HEK293 (cell line): ENCODE measurements around the gene CELA1.

Experiments
- CTCF ChIP-seq: fragments of 450-650 bp; formaldehyde crosslinking; IDR thresholded peaks from 2 replicates; pipeline ENCODE4 v1.5.1; 2016; ENCODE audit warnings: missing biosample characterization, missing genetic modification characterization
- ZNF175 ChIP-seq: fragments of 450-650 bp; formaldehyde crosslinking; IDR thresholded peaks from 2 replicates; pipeline ENCODE4 v1.5.1; 2016; ENCODE audit warnings: missing biosample characterization, missing genetic modification characterization
- ZNF221 ChIP-seq: fragments of 450-650 bp; formaldehyde crosslinking; IDR thresholded peaks from 2 replicates; pipeline ENCODE4 v1.5.1; 2017; ENCODE audit warnings: missing biosample characterization, missing genetic modification characterization, borderline replicate concordance
- ZNF510 ChIP-seq: fragments of 450-650 bp; formaldehyde crosslinking; IDR thresholded peaks from 2 replicates; pipeline ENCODE4 v1.5.1; 2018; ENCODE audit warnings: mild to moderate bottlenecking, missing genetic modification characterization, missing biosample characterization; ENCODE audit not compliant: insufficient replicate concordance

GRCh38 chr12:51374361-51374760 lies 27.9 kb upstream of the CELA1 start:
- no peak for TF ChIP-seq ZNF221
- TF ChIP-seq ZNF175 (tag by site-specific recombination), result no peak
- TF ChIP-seq CTCF (tag by site-specific recombination), result no peak
- no peak for TF ChIP-seq ZNF510 (tag by site-specific recombination)
